Measurements from ENCODE around the gene IKBKG.
"Not testable (repeated sequence)": the region's sequence is repeated elsewhere in the genome, so short reads cannot be mapped to it uniquely, and the experiment has no call there.

IKBKG gene

GRCh38 chrX:154547245-154548027 lies at the start of gene IKBKG:
Gene IKBKG (plus strand): TSS chrX:154547620. CDS start chrX:154552003, 4,383 bp downstream.
- peak; percentile 94 for DNase-seq

- DNase-seq = not testable (repeated sequence)
These were observed 46.0 kb upstream of the IKBKG start for GRCh38 chrX:154501423-154501822.

- no peak for DNase-seq
These were observed 45.3 kb upstream of the IKBKG start for GRCh38 chrX:154502098-154502497.

DNA sequence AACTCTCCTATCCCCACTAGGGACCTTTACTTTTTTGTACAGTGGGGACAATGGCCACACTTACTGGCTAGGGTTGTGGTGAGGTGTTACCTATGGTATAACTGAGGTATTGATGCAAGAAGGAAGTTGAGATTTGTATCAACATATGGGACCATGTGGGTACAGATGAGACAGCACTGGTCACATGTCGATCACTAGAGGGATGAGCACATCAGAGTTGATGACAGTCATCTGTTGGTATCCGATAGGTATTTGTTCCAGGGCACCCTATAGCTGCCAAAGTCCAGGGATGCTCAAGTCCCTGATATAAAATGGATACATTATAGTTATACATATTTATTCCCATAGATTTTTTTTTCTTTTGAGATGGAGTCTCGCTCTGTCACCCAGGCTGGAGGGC lies 44.4 kb upstream of the IKBKG start:
- no peak for DNase-seq

DNA sequence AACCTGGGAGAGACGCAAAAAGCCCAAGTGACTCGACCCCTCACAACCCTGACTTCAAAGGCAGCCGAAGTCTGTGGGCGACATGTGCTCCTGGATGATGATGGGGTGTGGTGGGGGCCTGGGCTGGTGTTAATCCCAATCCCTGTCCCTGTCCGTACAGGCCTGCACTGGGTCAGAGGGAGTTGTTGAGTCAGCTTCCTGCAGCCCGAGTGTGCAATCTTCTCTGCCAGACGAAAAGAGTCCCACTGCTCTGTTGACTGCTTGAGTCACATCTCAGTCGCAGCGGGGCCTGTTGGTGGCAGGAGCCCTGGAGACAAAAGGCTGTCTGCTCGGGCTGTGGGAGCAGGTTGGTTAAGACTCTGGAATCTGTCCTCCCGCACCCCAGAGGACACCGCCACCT lies 41.7 kb upstream of the IKBKG start:
- DNase-seq = no peak

DNA sequence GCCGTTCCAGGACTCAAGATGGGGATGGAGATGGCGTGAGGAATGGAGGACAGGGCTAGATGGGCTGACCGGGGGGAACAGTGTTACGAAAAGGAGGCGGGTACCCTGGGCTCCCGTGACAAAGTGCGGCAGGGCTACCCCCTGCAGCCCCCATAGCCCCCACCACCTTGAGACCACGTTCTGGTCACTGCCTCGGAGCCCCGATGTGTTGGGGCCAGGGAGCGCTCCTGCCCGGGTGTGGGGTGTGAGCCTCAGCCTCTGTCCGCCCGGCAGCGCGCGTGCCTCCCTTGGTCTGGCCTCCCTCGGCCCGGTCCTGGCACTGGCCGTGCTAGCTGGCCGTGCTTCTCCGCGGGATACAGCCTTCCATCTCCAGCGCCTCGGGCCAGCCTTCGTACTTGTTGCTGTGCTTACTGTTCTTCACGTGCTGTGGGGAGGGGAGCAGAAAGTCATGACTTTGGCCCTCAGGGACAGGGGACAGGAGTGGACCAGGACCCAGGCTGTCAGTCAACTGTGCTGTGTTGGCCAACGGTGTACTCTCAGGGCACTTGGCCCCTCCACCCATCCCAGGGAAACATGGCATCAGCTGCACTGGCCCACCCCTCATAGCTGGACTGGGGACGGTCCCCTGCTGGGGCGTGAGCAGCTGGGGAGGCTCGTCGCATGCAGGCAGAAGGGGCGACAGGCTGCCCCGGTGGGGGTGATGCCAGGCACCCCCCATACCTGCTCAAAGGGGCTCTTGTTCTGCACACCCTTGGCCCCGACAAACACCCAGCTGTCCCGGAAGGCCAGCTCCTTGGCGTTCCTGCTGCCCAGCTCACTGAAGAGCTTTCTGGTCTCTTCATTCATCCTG lies 40.7 kb upstream of the IKBKG start:
- no peak for DNase-seq

DNA sequence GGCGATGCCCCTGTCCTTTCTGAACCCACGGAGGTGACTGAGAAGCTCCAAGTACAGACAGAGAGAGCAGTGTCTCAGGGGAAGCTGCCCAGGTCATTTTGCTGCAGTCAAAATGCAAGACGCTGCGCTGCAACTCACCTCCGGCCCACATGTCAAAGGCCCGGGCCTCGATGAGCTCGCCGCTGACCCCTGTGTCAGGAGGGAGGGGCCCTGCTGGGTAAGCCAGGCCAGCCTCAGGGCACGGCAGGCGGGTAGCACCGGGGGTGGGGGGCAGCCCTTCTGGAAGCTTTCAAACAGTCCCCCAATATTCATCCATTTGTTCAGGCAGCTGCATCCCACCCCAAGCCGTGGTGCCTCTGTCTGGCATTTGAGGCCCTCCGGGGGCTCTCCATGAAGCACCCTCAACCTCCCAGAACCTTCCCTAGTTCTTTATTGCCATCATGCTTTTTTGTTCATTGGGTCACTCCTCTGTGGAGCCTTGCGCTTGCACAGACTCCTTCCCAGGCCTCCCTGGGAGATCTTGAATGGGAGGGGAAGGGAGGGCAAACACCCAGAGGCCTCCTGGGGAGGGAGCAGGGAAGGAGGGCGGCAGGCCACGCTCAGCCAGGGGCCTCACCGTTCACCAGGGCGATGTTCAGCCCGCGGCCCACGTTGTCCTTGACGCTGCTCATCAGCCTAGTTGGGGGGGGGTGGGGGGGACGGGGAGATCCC lies 39.6 kb upstream of the IKBKG start:
- DNase-seq = no peak

DNA sequence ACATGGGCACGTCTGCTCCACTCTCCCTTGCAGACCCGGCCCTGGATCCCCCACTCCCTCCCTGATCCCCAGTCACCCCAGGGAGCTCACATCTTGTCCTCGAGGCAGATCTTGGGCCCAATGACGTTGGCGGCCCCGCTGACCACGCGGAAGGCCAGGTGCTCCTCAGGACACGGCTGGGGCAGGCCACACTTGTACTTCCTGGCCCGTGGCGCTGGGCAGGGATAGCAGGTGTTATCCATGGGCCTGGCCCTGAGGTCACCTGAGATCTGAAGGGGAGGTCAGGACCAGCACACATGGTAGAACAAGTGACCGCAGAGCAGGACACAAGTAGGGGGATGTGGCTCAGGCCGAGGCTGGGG lies 39.1 kb upstream of the IKBKG start:
- DNase-seq = no peak

DNA sequence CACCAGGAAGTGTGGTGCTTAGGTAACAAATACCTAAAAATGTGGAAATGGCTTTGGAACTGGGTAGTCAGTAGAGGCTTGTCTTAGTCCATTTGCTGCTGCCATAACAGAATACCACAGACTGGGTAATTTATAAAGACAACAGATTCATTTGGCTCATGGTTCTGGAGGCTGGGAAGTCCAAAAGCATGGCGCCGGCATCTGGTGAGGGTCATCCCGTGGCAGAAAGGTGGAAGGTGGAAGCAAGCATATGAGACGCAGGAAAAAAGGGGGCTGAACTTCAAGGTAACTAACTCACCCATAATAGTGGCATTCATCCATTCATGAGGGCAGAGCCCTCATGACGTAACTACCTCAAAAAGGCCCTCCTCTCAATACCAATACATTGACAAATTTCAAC lies 38.0 kb upstream of the IKBKG start:
- DNase-seq = no peak

GRCh38 chrX:154511761-154512160 lies 35.7 kb upstream of the IKBKG start:
- DNase-seq = no peak

DNA sequence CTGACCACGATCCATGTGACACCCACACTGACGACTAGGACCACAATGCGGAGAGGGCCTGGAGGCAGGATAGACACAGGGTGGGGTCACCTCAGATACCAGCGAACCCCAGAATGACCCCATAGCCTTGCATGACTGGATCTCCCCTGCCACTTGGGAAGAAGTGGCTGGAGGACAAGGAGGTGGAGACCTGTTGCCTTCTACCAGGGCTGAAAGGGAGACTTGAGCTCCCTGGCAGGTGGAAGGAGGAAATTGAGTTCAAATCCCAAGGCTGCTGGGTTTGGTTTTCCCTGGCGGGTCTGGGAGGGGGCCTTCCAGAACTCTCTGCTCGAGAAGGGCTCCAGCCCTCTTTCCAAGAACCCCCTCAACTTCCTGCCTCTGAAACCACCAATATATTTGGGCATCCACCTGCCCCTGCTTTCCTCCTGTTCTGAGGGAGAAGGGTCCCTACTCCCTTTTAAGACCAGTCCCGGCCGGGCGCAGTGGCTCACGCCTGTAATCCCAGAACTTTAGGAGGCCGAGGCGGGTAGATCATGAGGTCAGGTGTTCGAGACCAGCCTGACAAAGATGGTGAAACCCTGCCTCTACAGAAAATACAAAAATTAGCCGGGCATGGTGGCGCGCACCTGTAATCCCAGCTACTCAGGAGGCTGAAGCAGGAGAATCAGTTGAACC lies 34.4 kb upstream of the IKBKG start:
- no peak for DNase-seq

DNA sequence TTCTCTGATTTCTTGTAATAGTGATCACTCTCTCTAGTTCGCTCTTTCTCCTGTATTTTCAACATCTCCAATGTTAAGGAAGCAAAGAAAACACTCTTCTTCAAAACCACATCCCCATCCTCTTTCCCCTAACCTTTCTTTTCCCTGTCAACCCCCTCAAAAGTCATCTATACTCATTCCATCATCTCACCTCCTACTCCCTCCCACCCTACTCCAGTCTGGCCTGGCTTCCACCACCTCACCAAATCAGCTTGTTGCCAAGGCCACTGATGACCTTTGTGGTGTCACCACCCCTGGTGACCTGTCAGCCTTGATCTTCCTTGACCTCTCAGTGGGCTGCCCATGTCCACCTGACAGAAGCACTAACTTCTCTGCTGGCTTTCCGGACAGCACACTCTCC lies 33.7 kb upstream of the IKBKG start:
- no peak for DNase-seq

DNA sequence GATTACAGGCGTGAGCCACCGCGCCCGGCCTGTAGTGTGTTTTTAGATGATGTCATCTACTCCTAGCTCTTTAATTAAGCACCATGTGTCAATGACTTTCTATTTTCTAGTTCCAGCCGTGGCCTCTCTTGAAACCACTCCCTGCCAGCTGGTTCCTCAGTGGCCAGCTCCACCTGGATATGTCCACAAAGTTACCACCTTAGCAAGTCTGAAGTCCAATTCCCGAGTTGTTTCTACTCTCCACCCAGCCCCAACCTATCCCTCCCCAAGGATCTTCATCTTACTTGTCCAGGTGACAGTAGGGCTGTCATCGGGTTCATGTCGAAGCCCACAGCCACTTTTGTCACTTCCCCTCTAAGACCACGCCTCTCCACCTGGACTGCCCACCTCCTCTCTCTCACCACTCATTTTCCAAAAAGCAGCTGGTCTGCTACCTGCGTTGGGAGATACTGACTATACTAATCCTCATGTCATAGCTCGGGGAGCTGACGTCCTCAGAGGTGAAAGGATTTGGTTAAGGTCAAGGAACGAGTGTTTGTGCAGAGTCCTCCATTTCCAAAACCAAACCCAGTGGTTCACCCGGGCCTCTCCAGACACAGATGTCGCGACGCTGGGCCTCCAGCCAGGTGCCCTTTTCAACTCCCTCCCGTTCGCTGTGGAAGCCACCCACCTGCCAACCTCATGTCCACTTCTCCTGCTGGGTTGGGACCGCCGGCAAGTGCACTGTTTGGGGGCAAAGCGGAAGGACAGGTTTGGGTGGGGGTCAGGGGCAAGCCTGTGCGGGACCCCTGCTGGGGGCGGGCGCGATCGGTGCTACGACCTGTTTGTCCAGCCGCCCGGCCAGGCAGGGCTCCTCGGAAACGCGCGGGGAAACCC lies 32.1 kb upstream of the IKBKG start:
- no peak for DNase-seq

GRCh38 chrX:154515966-154516655 lies 31.3 kb upstream of the IKBKG start, which contains the start of gene FAM3A:
Gene FAM3A (minus strand): TSS chrX:154516232. CDS start chrX:154515772, 460 bp downstream.
- peak; percentile 95 for DNase-seq

- DNase-seq = no peak
These were observed 30.7 kb upstream of the IKBKG start for GRCh38 chrX:154516656-154517100.

DNA sequence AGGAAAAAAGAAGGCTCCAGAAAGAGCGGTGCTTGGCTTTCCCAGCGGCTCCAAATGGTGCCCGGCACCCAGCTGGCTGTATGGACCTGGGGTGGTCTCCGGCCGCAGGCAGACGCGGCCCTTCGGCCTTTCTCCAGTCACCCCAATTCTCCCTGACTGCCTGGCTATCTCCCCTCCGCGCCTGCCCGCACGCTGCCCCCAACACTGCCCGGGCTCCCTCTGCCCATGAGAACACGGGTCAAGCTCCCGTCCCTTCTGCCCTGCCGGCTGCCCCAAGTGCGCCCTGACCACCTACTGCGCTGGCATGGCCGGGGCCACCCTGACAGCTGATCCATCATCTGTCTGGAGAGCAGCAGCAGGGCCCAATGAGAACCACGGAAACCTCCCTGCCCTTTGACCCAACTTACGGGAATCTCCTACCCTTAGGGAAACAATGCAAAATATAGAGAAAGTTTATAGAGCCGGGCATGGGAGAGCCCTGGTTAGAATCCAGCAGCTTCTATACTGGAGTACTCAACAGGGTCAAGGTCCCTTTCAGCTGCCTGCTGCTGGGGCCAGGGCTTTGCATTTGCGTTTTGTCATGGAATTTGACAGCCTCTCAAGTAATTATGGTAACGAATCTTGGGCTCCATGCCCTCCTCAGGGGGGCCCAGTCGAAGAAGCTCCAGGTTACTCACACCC lies 30.2 kb upstream of the IKBKG start:
- no peak for DNase-seq

GRCh38 chrX:154519389-154519788 lies 28.0 kb upstream of the IKBKG start:
- no peak for DNase-seq

DNA sequence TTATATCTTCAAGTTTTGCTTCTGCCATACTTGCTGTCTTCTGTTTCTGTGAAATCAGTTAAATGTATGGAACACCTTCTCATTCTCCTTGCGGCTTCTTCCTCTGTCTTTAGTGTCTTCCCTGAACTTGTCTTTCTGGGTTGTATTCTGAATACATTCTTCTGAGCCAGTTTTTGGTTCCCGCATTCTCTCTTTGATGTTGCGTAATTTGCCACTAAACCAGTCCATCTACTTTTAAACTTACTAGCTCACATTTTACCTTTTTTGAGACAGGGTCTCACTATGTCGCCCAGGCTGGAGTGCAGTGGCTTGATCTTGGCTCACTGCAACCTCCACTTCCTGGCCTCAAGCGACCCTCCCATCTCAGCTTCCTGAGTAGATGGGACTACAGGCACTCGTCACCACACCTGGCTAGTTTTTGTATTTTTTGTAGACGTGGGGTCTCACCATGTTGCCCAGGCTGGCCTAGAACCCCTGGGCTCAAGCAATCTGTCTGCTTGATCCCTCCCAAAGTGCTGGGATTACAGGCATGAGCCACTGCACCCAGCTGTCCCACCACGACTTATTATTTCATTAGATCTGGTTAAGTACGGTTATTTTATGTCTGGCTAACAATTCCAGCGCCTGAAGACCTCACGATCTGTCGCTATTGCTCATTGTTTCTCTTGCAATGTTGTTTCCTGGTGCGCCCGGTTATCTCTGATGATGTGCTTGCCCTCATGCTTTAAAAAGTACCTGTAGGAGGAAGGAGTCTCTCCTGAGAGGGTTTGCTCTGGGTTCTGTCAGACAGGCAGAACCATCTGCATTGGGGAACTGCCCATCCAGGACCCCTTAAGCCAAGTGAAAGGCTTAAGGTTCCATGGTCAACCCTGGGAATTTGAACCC lies 21.6 kb upstream of the IKBKG start:
- DNase-seq = no peak

GRCh38 chrX:154526901-154527675 lies 20.3 kb upstream of the IKBKG start:
- DNase-seq = peak; percentile 89

Data from right forelimb (tissue), 1 donor.